GM12891 (cell line): ENCODE data around the gene KCNMB2.

Experiments
- PAX5 ChIP-seq: IDR thresholded peaks from 2 replicates; pipeline ENCODE4 v1.6.1; 2011; ENCODE audit warnings: low read length, moderate library complexity, mild to moderate bottlenecking; ENCODE audit not compliant: insufficient read depth, severe bottlenecking
- POLR2A ChIP-seq: IDR thresholded peaks from 2 replicates; pipeline ENCODE4 v1.6.1; 2011; ENCODE audit warnings: low read depth, low read length, control low read depth
- POLR2AphosphoS5 ChIP-seq: IDR thresholded peaks from 2 replicates; pipeline ENCODE4 v1.6.1; 2011; ENCODE audit warnings: low read depth, low read length, control low read depth
- POU2F2 ChIP-seq: IDR thresholded peaks from 2 replicates; pipeline ENCODE4 v1.6.1; 2011; ENCODE audit warnings: low read depth, mild to moderate bottlenecking, control low read depth, low read length, moderate library complexity
- SPI1 ChIP-seq: IDR thresholded peaks from 2 replicates; pipeline ENCODE4 v1.6.1; 2011; ENCODE audit warnings: low read depth, low read length, control low read depth
- TAF1 ChIP-seq: IDR thresholded peaks from 2 replicates; pipeline ENCODE4 v1.6.1; 2011; ENCODE audit warnings: low read depth, low read length, control low read depth

- TF ChIP-seq POLR2A (no peak), POLR2AphosphoS5 (no peak), TAF1 (no peak), SPI1 (no peak), PAX5 (no peak), POU2F2 (no peak)
Observed at GRCh38 chr3:178584722-178585380, 48.6 kb downstream of the KCNMB2 start.
